ENCODE measurements around the gene DRGX.

The DRGX gene

DNA sequence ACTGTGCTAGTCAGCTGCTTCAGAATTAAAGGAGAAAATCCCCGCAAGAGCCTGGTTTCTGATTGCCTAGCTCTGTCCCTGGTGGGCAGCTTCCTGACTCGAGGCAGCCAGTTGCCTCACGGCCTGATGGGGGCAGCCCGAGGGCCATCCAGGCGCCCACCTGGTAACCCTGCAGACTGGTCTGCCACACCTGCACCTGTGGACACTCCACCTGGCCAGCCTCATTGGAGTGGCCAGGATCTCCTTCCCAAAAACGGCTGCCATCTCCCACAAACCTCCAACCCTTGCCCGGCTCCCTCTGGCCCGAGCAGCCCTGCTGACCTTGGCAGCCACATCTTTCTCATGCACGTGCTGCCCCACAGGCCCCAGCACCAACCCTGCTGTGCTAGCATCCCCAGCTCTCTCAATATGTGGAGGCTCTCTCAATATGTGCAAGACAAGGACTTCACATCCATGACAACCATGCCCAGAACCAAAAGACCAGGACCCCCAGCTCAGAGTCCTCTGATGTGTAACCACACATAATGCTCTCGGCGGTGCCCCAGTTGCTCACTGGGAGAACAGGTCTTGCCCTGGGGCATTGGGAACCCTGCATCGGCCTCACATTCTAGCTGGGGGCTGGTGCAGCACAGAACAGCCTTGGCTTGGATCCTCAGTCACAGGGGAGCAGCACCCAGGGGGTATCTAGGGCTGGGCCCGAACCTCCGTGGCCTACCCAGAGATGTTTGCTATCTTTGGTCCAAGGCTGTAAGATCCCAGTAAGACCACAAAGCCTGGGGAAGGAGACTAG is 14.6 kb downstream of the DRGX start:
- peaks cover 3% of the 10 kb centered on the region for H3K4me1 ChIP-seq (ENCODE audit: control insufficient read depth, insufficient read depth, low read length, unreplicated experiment)
- no peaks in the 10 kb centered on the region for H3K36me3 ChIP-seq (ENCODE audit: insufficient read depth, low read length)

DNA sequence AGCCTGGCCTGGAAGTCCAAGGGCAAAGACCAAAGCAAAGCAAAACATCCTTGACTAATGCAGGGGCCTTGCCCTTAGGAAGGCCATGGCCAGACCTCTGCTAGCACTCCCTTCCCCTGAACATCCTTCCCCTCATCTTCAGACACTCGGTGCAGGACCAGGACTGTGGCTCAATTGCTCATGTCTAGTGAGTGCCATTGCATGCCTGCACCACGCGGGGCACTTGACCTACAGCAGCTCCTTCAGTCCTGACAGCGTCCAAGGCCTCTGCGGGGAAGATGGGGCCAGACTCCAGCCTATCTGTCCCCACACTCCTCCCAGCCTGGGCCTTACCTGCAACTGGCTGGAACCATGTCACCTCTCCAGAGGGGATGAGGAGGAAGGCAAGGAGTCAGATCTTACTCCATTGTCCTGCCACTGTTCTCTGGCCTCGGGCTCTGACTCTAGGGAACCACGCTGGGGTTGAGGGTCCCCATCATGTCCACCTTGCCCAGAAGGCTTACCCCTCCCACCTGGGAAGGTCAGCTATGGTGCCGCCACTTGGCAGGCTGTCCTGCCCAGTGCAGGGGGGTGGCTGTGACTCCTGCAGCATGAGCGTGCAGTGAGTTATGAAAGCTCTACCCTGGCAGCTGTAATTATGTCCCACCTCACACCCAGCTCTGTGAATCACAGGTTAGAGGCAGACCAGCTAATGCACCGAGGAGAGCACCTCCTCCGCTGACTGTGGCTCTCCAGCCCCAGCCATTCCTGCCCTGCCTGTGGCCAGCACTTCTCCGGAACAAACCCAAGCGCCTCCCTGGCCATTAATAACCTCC is 16.1 kb downstream of the DRGX start:
- Histone ChIP-seq H3K27me3 (ENCODE audit: insufficient read depth, low read length) (peaks cover 74% of the 10 kb centered on the region), H3K36me3 (ENCODE audit: insufficient read depth, low read length) (no peaks in the 10 kb centered on the region), H3K79me2 (ENCODE audit: control insufficient read depth, insufficient read depth, low read length, unreplicated experiment) (no peaks in the 10 kb centered on the region), H3K4me1 (ENCODE audit: control insufficient read depth, insufficient read depth, low read length, unreplicated experiment) (no peaks in the 10 kb centered on the region), H2AFZ (ENCODE audit: low read length, unreplicated experiment) (no peak overlapping the region), H3K27ac (ENCODE audit: low read depth, low read length) (no peak overlapping the region), H3K4me3 (ENCODE audit: low read depth, low read length) (no peak overlapping the region)

More for the DNA sequence above, 14.6 kb downstream of the DRGX start:
- Histone ChIP-seq H2AFZ (ENCODE audit: low read length, unreplicated experiment) (no peak overlapping the region), H3K79me2 (ENCODE audit: control insufficient read depth, insufficient read depth, low read length, unreplicated experiment) (no peaks in the 10 kb centered on the region), H3K27ac (ENCODE audit: low read depth, low read length) (no peak overlapping the region), H3K4me3 (ENCODE audit: low read depth, low read length) (no peak overlapping the region), H3K27me3 (ENCODE audit: insufficient read depth, low read length) (peaks cover 60% of the 10 kb centered on the region)

DNA sequence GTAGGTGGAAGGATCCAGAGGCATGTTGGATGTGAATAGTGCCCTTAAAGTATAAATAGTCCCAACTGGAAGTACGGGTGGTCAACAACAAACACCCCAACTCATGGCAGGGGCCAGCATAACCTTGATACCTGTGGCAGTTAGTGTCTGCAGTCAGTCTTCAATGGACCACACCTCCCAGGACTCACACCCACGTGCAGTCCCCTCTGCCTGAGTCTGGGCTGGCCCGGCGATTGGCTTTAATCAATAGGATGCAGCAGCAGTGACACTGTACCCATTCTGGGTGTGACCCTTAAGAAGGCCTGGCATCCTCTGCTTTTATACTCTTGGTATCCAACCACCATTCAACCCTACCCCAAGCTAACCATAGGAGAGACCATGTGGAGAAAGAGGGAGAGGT is 18.6 kb downstream of the DRGX start:
- no peaks in the 10 kb centered on the region for H3K36me3 ChIP-seq (ENCODE audit: insufficient read depth, low read length)
- H3K4me3 ChIP-seq (ENCODE audit: low read depth, low read length): no peak overlapping the region
- H2AFZ ChIP-seq (ENCODE audit: low read length, unreplicated experiment): no peak overlapping the region
- no peaks in the 10 kb centered on the region for H3K4me1 ChIP-seq (ENCODE audit: control insufficient read depth, insufficient read depth, low read length, unreplicated experiment)
- H3K27ac ChIP-seq (ENCODE audit: low read depth, low read length): no peak overlapping the region
- no peaks in the 10 kb centered on the region for H3K79me2 ChIP-seq (ENCODE audit: control insufficient read depth, insufficient read depth, low read length, unreplicated experiment)
- H3K27me3 ChIP-seq (ENCODE audit: insufficient read depth, low read length): peaks cover 78% of the 10 kb centered on the region

DNA sequence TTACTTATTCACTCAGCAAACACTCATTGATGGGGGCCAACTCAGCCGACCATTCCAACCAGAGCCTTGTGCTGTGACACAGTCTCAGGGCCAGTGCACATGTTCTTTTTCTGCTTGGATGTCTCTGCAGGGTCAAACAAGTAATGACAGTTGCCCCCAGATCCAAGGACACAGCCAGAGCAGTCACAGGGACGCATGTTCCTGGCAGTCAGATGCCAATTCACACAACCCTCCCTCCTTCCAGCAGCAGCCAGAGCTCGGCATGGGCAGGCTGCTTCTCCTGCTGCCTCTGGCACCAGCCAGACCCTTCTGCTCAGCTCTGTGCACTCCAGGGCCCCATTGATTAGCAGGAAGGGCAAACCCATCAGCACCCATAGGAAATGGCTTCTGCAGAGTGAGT is 20.3 kb downstream of the DRGX start:
- Histone ChIP-seq H3K79me2 (ENCODE audit: control insufficient read depth, insufficient read depth, low read length, unreplicated experiment) (no peaks in the 10 kb centered on the region), H3K27me3 (ENCODE audit: insufficient read depth, low read length) (peaks cover 65% of the 10 kb centered on the region), H3K27ac (ENCODE audit: low read depth, low read length) (no peak overlapping the region), H2AFZ (ENCODE audit: low read length, unreplicated experiment) (no peak overlapping the region), H3K36me3 (ENCODE audit: insufficient read depth, low read length) (no peaks in the 10 kb centered on the region), H3K4me3 (ENCODE audit: low read depth, low read length) (no peak overlapping the region), H3K4me1 (ENCODE audit: control insufficient read depth, insufficient read depth, low read length, unreplicated experiment) (no peaks in the 10 kb centered on the region)

DNA sequence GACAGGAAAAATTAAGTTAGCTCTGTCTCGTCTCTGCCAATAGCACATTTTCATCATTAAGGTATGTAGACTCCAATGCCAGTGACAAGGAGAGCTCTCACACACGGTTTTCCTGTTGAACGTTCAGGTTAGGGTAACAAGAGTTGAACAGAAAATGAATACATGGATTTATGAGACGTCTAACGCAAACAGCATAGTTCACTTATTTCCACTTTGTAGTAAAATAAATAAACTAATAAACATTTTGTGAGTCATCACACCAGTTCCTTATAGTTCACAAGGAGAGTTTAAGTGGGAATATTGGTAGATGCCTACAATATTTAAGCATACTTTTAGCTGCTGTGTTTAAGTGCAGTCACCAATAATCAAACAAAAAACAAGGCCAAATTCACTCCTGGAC is 21.1 kb downstream of the DRGX start:
- Histone ChIP-seq H3K4me1 (ENCODE audit: control insufficient read depth, insufficient read depth, low read length, unreplicated experiment) (no peaks in the 10 kb centered on the region), H3K4me3 (ENCODE audit: low read depth, low read length) (no peak overlapping the region), H3K36me3 (ENCODE audit: insufficient read depth, low read length) (no peaks in the 10 kb centered on the region), H3K79me2 (ENCODE audit: control insufficient read depth, insufficient read depth, low read length, unreplicated experiment) (no peaks in the 10 kb centered on the region), H3K27me3 (ENCODE audit: insufficient read depth, low read length) (peaks cover 57% of the 10 kb centered on the region), H2AFZ (ENCODE audit: low read length, unreplicated experiment) (no peak overlapping the region), H3K27ac (ENCODE audit: low read depth, low read length) (no peak overlapping the region)

DNA sequence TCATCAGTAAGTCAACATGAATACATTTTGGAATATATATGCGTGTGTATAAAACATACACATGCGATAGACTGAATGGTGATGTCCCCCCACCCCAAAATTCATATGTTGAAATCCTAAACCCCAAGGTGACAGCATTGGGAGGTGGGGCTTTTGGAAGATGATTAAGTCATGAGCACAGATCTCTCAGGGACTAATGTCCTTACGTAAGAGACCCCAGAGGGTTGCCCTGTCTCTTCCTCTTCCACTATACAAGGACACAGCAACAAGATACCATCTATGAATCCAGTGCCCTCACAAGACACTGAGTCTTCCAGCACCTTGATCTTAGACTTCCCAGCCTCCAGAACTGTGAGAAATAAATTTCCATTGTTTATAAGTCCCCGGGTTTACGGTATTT is 22.5 kb downstream of the DRGX start:
- Histone ChIP-seq H3K4me1 (ENCODE audit: control insufficient read depth, insufficient read depth, low read length, unreplicated experiment) (no peaks in the 10 kb centered on the region), H3K27me3 (ENCODE audit: insufficient read depth, low read length) (peaks cover 52% of the 10 kb centered on the region), H3K36me3 (ENCODE audit: insufficient read depth, low read length) (no peaks in the 10 kb centered on the region), H3K4me3 (ENCODE audit: low read depth, low read length) (no peak overlapping the region), H2AFZ (ENCODE audit: low read length, unreplicated experiment) (no peak overlapping the region), H3K27ac (ENCODE audit: low read depth, low read length) (no peak overlapping the region), H3K79me2 (ENCODE audit: control insufficient read depth, insufficient read depth, low read length, unreplicated experiment) (no peaks in the 10 kb centered on the region)

DNA sequence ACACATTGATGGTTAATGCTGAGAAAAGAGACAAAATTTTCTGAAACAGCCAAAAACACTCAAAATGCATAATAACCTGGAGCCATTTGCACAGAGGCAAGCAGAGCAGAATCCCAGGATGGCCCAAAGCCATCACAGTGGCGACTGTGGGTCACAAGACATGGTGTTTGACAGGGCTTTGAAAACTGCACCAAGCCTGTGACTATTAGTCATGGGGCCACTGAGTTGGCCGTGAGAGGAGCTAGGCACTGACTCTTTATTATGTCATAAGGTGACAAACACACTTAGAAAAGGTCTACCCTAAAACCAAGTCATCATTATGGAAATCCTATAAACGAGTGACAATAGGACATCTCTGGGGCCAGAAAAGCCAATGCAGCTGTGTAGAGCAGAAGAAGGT is 23.9 kb downstream of the DRGX start:
- no peak overlapping the region for H3K4me3 ChIP-seq (ENCODE audit: low read depth, low read length)
- H3K27ac ChIP-seq (ENCODE audit: low read depth, low read length): no peak overlapping the region
- peaks cover 43% of the 10 kb centered on the region for H3K27me3 ChIP-seq (ENCODE audit: insufficient read depth, low read length)
- H3K79me2 ChIP-seq (ENCODE audit: control insufficient read depth, insufficient read depth, low read length, unreplicated experiment): no peaks in the 10 kb centered on the region
- no peaks in the 10 kb centered on the region for H3K36me3 ChIP-seq (ENCODE audit: insufficient read depth, low read length)
- H2AFZ ChIP-seq (ENCODE audit: low read length, unreplicated experiment): no peak overlapping the region
- no peaks in the 10 kb centered on the region for H3K4me1 ChIP-seq (ENCODE audit: control insufficient read depth, insufficient read depth, low read length, unreplicated experiment)

DNA sequence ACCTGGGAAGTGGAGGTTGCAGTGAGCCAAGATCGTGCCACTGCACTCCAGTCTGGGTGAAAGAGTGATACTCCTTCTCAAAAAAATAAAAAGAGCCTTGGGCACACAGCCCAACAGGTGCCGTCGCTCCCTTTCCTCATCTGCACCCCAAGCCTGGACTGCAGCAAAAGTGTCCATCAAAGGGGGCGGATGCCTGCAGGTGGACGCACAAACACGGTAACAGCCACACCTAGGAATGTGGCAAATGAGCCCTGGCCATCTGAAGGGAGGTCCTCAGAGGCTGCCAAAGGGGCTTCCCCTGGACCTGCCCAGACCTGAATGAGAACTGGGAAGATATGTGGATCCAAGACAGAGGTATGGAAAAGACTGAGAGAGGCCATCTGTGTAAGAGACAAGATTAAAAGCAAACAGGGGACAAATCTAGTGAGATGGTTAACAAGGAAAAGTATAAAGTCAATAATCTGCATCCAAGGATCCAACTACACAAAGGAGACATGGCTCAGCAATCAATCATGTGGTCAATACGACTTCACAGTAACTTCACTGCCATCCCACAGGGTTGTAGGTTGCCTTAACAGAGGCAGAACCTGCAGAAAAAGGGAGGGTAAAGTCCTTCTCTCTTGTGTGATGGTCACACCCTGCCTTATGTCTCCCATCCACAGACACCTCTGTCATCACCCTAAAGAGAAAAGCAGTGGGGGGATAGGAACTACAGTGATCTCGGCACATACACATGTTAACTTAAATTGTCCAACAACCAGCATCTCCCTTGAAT is 25.4 kb downstream of the DRGX start:
- H3K4me1 ChIP-seq (ENCODE audit: control insufficient read depth, insufficient read depth, low read length, unreplicated experiment): no peaks in the 10 kb centered on the region

DNA sequence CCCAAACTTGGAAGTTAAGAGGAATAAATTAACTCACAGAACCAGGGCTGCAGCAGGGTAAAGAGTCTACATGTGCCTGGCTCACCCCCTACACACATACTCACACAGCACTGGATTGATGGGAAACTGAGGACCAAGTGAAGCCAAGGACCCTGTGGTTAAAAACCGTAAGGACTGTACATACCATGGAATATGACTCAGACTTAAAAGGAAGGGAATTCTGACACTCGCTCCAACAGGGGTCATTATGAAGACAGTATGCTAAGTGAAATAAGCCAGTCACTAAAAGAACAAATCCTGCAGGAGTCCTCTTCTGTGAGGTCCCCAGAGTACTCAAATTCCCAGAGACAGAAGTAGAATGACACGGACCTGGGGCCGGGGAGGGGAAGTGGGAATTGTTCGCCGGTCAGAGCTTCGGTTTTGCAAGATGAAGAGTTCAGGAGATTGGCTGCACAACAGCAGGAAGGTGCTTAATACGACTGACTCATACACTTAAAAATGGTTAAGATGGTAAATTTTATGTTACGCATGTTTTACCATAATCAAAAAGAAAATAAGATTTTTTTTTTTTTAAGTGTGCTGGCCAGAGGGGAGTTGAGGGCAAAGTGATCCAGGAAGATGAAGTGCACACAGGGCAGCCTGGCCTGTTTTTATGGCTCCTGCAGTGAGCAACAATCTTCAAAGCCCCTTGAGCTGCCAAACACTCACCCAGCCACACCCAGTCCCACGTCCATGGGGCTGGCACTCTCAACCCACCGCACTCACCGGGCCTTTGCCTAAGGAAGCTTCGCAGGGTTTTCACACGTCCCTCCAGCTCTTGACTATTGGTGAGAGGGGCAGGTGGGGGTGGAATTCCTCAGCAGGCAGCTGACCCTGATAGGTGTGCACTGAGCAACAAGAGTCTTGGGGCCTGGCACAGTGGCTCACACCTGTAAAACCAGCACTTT is 26.4 kb downstream of the DRGX start:
- Histone ChIP-seq H3K79me2 (ENCODE audit: control insufficient read depth, insufficient read depth, low read length, unreplicated experiment) (no peaks in the 10 kb centered on the region), H3K36me3 (ENCODE audit: insufficient read depth, low read length) (no peaks in the 10 kb centered on the region)

More for the DNA sequence above, 25.4 kb downstream of the DRGX start:
- H3K27me3 ChIP-seq (ENCODE audit: insufficient read depth, low read length): peaks cover 35% of the 10 kb centered on the region
- no peak overlapping the region for H3K27ac ChIP-seq (ENCODE audit: low read depth, low read length)
- no peaks in the 10 kb centered on the region for H3K79me2 ChIP-seq (ENCODE audit: control insufficient read depth, insufficient read depth, low read length, unreplicated experiment)
- no peaks in the 10 kb centered on the region for H3K36me3 ChIP-seq (ENCODE audit: insufficient read depth, low read length)
- no peak overlapping the region for H2AFZ ChIP-seq (ENCODE audit: low read length, unreplicated experiment)
- no peak overlapping the region for H3K4me3 ChIP-seq (ENCODE audit: low read depth, low read length)

DNA sequence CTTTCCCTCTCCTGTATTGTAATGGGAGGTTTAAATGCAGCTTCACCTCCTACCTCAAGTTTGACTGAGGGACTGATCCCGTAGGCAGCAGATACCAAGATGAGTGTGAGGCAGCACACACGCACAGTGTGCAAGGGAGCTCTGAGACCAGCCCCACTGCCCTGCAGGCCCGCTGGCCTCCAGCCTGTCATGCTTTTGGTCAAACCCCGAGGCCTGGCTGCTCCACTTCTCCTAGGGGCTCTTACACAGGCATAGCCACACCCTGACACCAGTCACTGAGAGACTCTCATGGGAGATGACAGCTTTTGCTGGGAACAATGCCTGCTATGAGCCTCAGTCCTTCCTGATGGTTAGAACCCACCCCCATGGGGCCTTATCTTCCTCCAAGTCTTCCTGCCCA is 27.6 kb downstream of the DRGX start:
- no peak overlapping the region for H3K4me3 ChIP-seq (ENCODE audit: low read depth, low read length)
- H3K36me3 ChIP-seq (ENCODE audit: insufficient read depth, low read length): no peaks in the 10 kb centered on the region
- H2AFZ ChIP-seq (ENCODE audit: low read length, unreplicated experiment): no peak overlapping the region
- peaks cover 31% of the 10 kb centered on the region for H3K27me3 ChIP-seq (ENCODE audit: insufficient read depth, low read length)
- no peak overlapping the region for H3K27ac ChIP-seq (ENCODE audit: low read depth, low read length)
- no peaks in the 10 kb centered on the region for H3K4me1 ChIP-seq (ENCODE audit: control insufficient read depth, insufficient read depth, low read length, unreplicated experiment)
- H3K79me2 ChIP-seq (ENCODE audit: control insufficient read depth, insufficient read depth, low read length, unreplicated experiment): no peaks in the 10 kb centered on the region

More for the DNA sequence above, 26.4 kb downstream of the DRGX start:
- no peaks in the 10 kb centered on the region for H3K4me1 ChIP-seq (ENCODE audit: control insufficient read depth, insufficient read depth, low read length, unreplicated experiment)
- no peak overlapping the region for H2AFZ ChIP-seq (ENCODE audit: low read length, unreplicated experiment)
- H3K27ac ChIP-seq (ENCODE audit: low read depth, low read length): no peak overlapping the region
- H3K4me3 ChIP-seq (ENCODE audit: low read depth, low read length): no peak overlapping the region
- H3K27me3 ChIP-seq (ENCODE audit: insufficient read depth, low read length): peaks cover 31% of the 10 kb centered on the region
